Liver (tissue), 9 donors: Measurements from ENCODE around the gene STPG4. TPM values are rescaled to one million over a fixed set of nuclear protein-coding genes. Genes with fewer than 3 reads are reported as not detected.
"Not testable (repeated sequence)": the region's sequence is repeated elsewhere in the genome, so short reads cannot be mapped to it uniquely, and the experiment has no call there.

Experiments used
- DNase-seq: peaks from one replicate; pipeline ENCODE4 v3.0.0-alpha.2; 2017; ENCODE audit warnings: low spot score
- H3K27ac ChIP-seq, 2 donors: one replicate each; pipeline ENCODE4 v1.7.0; 2013; ENCODE audit warnings: inconsistent platforms in 2 of 2, low read length in 2 of 2, control low read depth in 1 of 2, low read depth in 1 of 2, mild to moderate bottlenecking in 1 of 2
- H3K27me3 ChIP-seq, 4 donors: one replicate each; pipeline versions ENCODE4 v1.6.1 to v1.7.0; 2013; ENCODE audit warnings: low read length in 3 of 4, inconsistent platforms in 1 of 4, mild to moderate bottlenecking in 1 of 4, moderate library complexity in 1 of 4; ENCODE audit not compliant: control insufficient read depth in 4 of 4, insufficient read depth in 4 of 4
- H3K36me3 ChIP-seq, 4 donors: one replicate each; pipeline versions ENCODE4 v1.6.1 to v1.7.0; 2013; ENCODE audit warnings: low read length in 3 of 4, mild to moderate bottlenecking in 3 of 4, low read depth in 1 of 4, moderate library complexity in 1 of 4; ENCODE audit not compliant: control insufficient read depth in 4 of 4, insufficient read depth in 3 of 4
- H3K4me1 ChIP-seq, 4 donors: one replicate each; pipeline versions ENCODE4 v1.6.1 to v1.7.0; 2013; ENCODE audit warnings: low read length in 3 of 4, mild to moderate bottlenecking in 3 of 4, moderate library complexity in 1 of 4; ENCODE audit not compliant: control insufficient read depth in 4 of 4, insufficient read depth in 4 of 4
- H3K4me3 ChIP-seq, 3 donors: one replicate each; pipeline versions ENCODE4 v1.6.1 to v1.7.0; 2013; ENCODE audit warnings: low read length in 3 of 3, control low read depth in 1 of 3, low read depth in 1 of 3, mild to moderate bottlenecking in 1 of 3
- H3K9ac ChIP-seq, 2 donors: one replicate each; pipeline ENCODE4 v1.7.0; 2013; ENCODE audit warnings: low read length in 2 of 2, mild to moderate bottlenecking in 2 of 2, moderate library complexity in 2 of 2, control low read depth in 1 of 2, low read depth in 1 of 2
- H3K9me3 ChIP-seq, 4 donors: one replicate each; pipeline versions ENCODE4 v1.6.1 to v1.7.0; 2013; ENCODE audit warnings: low read length in 3 of 4; ENCODE audit not compliant: control insufficient read depth in 4 of 4
- EGR1 ChIP-seq, 2 donors: IDR thresholded peaks; 2 replicates each; pipeline ENCODE4 v1.6.1; 2016 to 2018; ENCODE audit warnings: antibody characterized with exemption in 2 of 2, low read depth in 2 of 2
- FOXA1 ChIP-seq: IDR thresholded peaks from 2 replicates; pipeline ENCODE4 v1.6.1; 2016; ENCODE audit warnings: antibody characterized with exemption
- FOXA2 ChIP-seq: IDR thresholded peaks from 2 replicates; pipeline ENCODE4 v1.6.1; 2016; ENCODE audit warnings: antibody characterized with exemption
- GABPA ChIP-seq, 2 donors: IDR thresholded peaks in 1 of 2; conservative IDR thresholded peaks in 1 of 2; 2 replicates each; pipeline ENCODE4 v1.6.1; 2016; ENCODE audit warnings: antibody characterized with exemption in 2 of 2, mild to moderate bottlenecking in 1 of 2, moderate library complexity in 1 of 2
- HNF4A ChIP-seq, 2 donors: conservative IDR thresholded peaks; 2 replicates each; pipeline ENCODE4 v1.6.1; 2016; ENCODE audit warnings: antibody characterized with exemption in 2 of 2, mild to moderate bottlenecking in 2 of 2
- HNF4G ChIP-seq: IDR thresholded peaks from 2 replicates; pipeline ENCODE4 v1.6.1; 2016; ENCODE audit warnings: antibody characterized with exemption
- JUND ChIP-seq, 2 donors: IDR thresholded peaks; 2 replicates each; pipeline ENCODE4 v1.6.1; 2016; ENCODE audit warnings: antibody characterized with exemption in 2 of 2
- RAD21 ChIP-seq, 2 donors: IDR thresholded peaks; 2 replicates each; pipeline ENCODE4 v1.6.1; 2016; ENCODE audit warnings: antibody characterized with exemption in 2 of 2, mild to moderate bottlenecking in 2 of 2
- RXRA ChIP-seq, 2 donors: IDR thresholded peaks; 2 replicates each; pipeline ENCODE4 v1.6.1; 2017 to 2018; ENCODE audit warnings: antibody characterized with exemption in 2 of 2, mild to moderate bottlenecking in 1 of 2
- YY1 ChIP-seq: IDR thresholded peaks from 2 replicates; pipeline ENCODE4 v1.6.1; 2016; ENCODE audit warnings: antibody characterized with exemption, mild to moderate bottlenecking
- WGBS: extraction: QIAGEN DNeasy Blood & Tissue Kit; methylation state at CpG from one replicate; pipeline ENCODE4 v1.1.7; 2013; 5-methylcytosine and 5-hydroxymethylcytosine counted together
- polyA plus RNA-seq, 2 donors: library from polyadenylated mRNA; stranded (reverse) in 1 of 2; unstranded in 1 of 2; fragments of 200-250 nt in 1 of 2; fragments of >200 nt in 1 of 2; fragmentation: Nextera tagmentation in 1 of 2; extraction: Ambion mirVana in 1 of 2; gene quantifications; one replicate each; pipeline versions ENCODE4 v1.2.1 to v1.2.3, GENCODE V29; 2013 to 2015
- total RNA-seq, 2 donors: library from RNA; depleted of rRNA; stranded (reverse); fragments of >200 nt; gene quantifications; one replicate each; pipeline ENCODE4 v1.2.3, GENCODE V29; 2014
- TF ChIP-seq, protein P1 (sequence below): IDR thresholded peaks from 2 replicates; pipeline ENCODE4 v1.6.1; 2016; ENCODE audit warnings: antibody characterized with exemption
- TF ChIP-seq, protein P2 (sequence below): IDR thresholded peaks from 2 replicates; pipeline ENCODE4 v1.6.1; 2016; ENCODE audit warnings: antibody characterized with exemption
- TF ChIP-seq, protein P3 (sequence below): fragments of 150-350 bp; IDR thresholded peaks from 2 replicates; pipeline ENCODE4 v1.5.1; 2017; ENCODE audit warnings: improper control_type of control experiment, low read depth, low read length; ENCODE audit not compliant: missing input control
- TF ChIP-seq, protein P4 (sequence below): IDR thresholded peaks from 2 replicates; pipeline ENCODE4 v1.6.1; 2016; ENCODE audit warnings: antibody characterized with exemption, mild to moderate bottlenecking
- donor health status: healthy.
- donor health status: healthy.
- donor health status: healthy.
- donor health status: healthy.
- donor health status: healthy.

STPG4 gene
- total and polyA plus RNA-seq, 4 donors = 0.25 TPM; not detected in 3

DNA sequence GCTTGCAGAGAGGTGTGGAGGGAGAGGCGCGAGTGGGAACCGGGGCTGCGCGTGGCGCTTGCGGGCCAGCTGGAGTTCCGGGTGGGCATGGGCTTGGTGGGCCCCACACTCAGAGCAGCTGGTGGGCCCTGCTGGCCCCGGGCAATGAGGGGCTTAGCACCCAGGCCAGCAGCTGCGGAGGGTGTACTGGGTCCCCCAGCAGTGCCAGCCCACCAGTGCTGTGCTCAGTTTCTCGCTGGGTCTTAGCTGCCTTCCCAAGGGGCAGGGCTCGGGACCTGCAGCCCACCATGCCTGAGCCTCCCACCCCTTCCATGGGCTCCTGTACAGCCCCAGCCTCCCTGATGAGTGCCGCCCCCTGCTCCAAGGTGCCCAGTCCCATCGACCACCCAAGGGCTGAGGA, 55.4 kb downstream of the STPG4 start:
- 98% methylated on average over 14 of the region's 14 CpGs for WGBS
- H3K9ac ChIP-seq, H3K36me3 ChIP-seq, H3K27ac ChIP-seq, H3K4me3 ChIP-seq, H3K9me3 ChIP-seq, H3K27me3 ChIP-seq, DNase-seq, H3K4me1 ChIP-seq: not testable (repeated sequence)

DNA sequence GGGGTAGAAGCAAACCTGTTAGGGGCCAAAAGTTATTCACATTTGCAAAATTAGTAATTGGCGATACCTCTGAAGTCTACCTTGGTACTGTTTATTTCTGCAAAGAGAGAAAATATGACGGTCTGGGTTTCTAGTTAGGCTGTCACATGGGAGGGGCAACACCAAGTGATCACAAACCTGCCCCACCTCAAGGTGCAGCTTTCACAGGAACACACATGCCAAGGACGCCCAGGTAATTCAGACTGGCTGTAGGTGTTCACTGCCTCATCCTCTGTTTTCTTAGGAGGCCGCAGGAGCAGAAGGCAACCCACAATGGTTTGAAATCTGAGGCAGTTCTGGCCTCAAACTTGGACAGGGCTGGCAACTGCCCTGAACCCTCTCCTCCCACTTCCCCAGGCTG, 56.2 kb downstream of the STPG4 start:
- DNase-seq = no peak
- Histone ChIP-seq H3K4me3 (no peak overlapping the region), H3K36me3 (no peaks in the 10 kb centered on the region), H3K9me3 (no peaks in the 10 kb centered on the region), H3K4me1 (no peaks in the 10 kb centered on the region), H3K27ac (no peak overlapping the region), H3K27me3 (no peaks in the 10 kb centered on the region), H3K9ac (no peak overlapping the region)
- 92% methylated on average over 4 of the region's 4 CpGs for WGBS
- TF ChIP-seq, protein P1, sequence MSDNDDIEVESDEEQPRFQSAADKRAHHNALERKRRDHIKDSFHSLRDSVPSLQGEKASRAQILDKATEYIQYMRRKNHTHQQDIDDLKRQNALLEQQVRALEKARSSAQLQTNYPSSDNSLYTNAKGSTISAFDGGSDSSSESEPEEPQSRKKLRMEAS = no peak
- TF ChIP-seq, protein P2, sequence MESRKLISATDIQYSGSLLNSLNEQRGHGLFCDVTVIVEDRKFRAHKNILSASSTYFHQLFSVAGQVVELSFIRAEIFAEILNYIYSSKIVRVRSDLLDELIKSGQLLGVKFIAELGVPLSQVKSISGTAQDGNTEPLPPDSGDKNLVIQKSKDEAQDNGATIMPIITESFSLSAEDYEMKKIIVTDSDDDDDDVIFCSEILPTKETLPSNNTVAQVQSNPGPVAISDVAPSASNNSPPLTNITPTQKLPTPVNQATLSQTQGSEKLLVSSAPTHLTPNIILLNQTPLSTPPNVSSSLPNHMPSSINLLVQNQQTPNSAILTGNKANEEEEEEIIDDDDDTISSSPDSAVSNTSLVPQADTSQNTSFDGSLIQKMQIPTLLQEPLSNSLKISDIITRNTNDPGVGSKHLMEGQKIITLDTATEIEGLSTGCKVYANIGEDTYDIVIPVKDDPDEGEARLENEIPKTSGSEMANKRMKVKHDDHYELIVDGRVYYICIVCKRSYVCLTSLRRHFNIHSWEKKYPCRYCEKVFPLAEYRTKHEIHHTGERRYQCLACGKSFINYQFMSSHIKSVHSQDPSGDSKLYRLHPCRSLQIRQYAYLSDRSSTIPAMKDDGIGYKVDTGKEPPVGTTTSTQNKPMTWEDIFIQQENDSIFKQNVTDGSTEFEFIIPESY = no peak
- TF ChIP-seq EGR1 (IDR thresholded peaks at IDR 0.05; ENCODE audit: low read depth in 2 of 2) (no peak), RAD21 (IDR thresholded peaks at IDR 0.05) (no peak), FOXA1 (no peak), GABPA (IDR thresholded peaks at IDR 0.05 in 1 of 2, conservative IDR thresholded peaks at IDR 0.05 in 1 of 2) (no peak), JUND (IDR thresholded peaks at IDR 0.05) (no peak), HNF4A (conservative IDR thresholded peaks at IDR 0.05) (no peak), HNF4G (no peak), RXRA (IDR thresholded peaks at IDR 0.05) (no peak), FOXA2 (no peak), YY1 (no peak)
- TF ChIP-seq, protein P3, sequence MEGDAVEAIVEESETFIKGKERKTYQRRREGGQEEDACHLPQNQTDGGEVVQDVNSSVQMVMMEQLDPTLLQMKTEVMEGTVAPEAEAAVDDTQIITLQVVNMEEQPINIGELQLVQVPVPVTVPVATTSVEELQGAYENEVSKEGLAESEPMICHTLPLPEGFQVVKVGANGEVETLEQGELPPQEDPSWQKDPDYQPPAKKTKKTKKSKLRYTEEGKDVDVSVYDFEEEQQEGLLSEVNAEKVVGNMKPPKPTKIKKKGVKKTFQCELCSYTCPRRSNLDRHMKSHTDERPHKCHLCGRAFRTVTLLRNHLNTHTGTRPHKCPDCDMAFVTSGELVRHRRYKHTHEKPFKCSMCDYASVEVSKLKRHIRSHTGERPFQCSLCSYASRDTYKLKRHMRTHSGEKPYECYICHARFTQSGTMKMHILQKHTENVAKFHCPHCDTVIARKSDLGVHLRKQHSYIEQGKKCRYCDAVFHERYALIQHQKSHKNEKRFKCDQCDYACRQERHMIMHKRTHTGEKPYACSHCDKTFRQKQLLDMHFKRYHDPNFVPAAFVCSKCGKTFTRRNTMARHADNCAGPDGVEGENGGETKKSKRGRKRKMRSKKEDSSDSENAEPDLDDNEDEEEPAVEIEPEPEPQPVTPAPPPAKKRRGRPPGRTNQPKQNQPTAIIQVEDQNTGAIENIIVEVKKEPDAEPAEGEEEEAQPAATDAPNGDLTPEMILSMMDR = no peak
- TF ChIP-seq, protein P4, sequence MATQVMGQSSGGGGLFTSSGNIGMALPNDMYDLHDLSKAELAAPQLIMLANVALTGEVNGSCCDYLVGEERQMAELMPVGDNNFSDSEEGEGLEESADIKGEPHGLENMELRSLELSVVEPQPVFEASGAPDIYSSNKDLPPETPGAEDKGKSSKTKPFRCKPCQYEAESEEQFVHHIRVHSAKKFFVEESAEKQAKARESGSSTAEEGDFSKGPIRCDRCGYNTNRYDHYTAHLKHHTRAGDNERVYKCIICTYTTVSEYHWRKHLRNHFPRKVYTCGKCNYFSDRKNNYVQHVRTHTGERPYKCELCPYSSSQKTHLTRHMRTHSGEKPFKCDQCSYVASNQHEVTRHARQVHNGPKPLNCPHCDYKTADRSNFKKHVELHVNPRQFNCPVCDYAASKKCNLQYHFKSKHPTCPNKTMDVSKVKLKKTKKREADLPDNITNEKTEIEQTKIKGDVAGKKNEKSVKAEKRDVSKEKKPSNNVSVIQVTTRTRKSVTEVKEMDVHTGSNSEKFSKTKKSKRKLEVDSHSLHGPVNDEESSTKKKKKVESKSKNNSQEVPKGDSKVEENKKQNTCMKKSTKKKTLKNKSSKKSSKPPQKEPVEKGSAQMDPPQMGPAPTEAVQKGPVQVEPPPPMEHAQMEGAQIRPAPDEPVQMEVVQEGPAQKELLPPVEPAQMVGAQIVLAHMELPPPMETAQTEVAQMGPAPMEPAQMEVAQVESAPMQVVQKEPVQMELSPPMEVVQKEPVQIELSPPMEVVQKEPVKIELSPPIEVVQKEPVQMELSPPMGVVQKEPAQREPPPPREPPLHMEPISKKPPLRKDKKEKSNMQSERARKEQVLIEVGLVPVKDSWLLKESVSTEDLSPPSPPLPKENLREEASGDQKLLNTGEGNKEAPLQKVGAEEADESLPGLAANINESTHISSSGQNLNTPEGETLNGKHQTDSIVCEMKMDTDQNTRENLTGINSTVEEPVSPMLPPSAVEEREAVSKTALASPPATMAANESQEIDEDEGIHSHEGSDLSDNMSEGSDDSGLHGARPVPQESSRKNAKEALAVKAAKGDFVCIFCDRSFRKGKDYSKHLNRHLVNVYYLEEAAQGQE = no peak
